Endothelial cell (in vitro differentiated cells): ENCODE results near the gene AFMID. TPM values are rescaled to one million over a fixed set of nuclear protein-coding genes. Genes with fewer than 3 reads are reported as not detected.

Experiments
- DNase-seq: peaks from one replicate; pipeline ENCODE4 v3.0.0; 2021; ENCODE audit warnings: low spot score
- H3K27ac Mint-ChIP-seq: one replicate; pipeline ENCODE4 v1.8.0; 2021; ENCODE audit warnings: mixed read lengths, inconsistent platforms; ENCODE audit not compliant: unreplicated experiment
- H3K27me3 Mint-ChIP-seq: one replicate; pipeline ENCODE4 v1.8.0; 2021; ENCODE audit warnings: mild to moderate bottlenecking, moderate library complexity, mixed read lengths, inconsistent platforms; ENCODE audit not compliant: unreplicated experiment
- H3K36me3 Mint-ChIP-seq: one replicate; pipeline ENCODE4 v1.8.0; 2021; ENCODE audit warnings: mild to moderate bottlenecking, low read depth, mixed read lengths, inconsistent platforms; ENCODE audit not compliant: unreplicated experiment
- H3K4me1 Mint-ChIP-seq: one replicate; pipeline ENCODE4 v1.8.0; 2021; ENCODE audit warnings: mild to moderate bottlenecking, mixed read lengths, inconsistent platforms; ENCODE audit not compliant: unreplicated experiment
- H3K4me3 Mint-ChIP-seq: one replicate; pipeline ENCODE4 v1.8.0; 2021; ENCODE audit warnings: mild to moderate bottlenecking, mixed read lengths, inconsistent platforms; ENCODE audit not compliant: unreplicated experiment
- H3K9me3 Mint-ChIP-seq: one replicate; pipeline ENCODE4 v1.8.0; 2021; ENCODE audit warnings: mixed read lengths, inconsistent platforms; ENCODE audit not compliant: unreplicated experiment
- CTCF ChIP-seq: fragments of 200-600 bp; sonication (generic); IDR thresholded peaks from one replicate; pipeline ENCODE4 v1.5.0; 2021; ENCODE audit warnings: antibody characterized with exemption; ENCODE audit not compliant: unreplicated experiment
- total RNA-seq: library from RNA; stranded (reverse); fragmentation: NEBNext Ultra II Directional; extraction: Animal tissue kit (Norgen Biotek cat#: 25700); gene quantifications from one replicate; pipeline ENCODE4 v1.2.1, GENCODE V29; 2021; ENCODE audit not compliant: unreplicated experiment

Gene AFMID
- total RNA-seq, 1 donor from 2014 or later = 135 TPM

- H3K4me1 Mint-ChIP-seq = peaks cover 28% of the 10 kb centered on the region
- TF ChIP-seq CTCF = no peak
- H3K9me3 Mint-ChIP-seq = no peaks in the 10 kb centered on the region
- peaks cover 7% of the 10 kb centered on the region for H3K27me3 Mint-ChIP-seq
- no peak for DNase-seq
- H3K27ac Mint-ChIP-seq = peak overlapping the region; percentile 57
- H3K4me3 Mint-ChIP-seq = peak overlapping the region; percentile 25
- H3K36me3 Mint-ChIP-seq = peaks cover 17% of the 10 kb centered on the region
These were observed 61.1 kb downstream of the AFMID start for GRCh38 chr17:78248051-78248914.

- Mint-ChIP-seq H3K4me1 (peaks cover 31% of the 10 kb centered on the region), H3K27me3 (peaks cover 9% of the 10 kb centered on the region), H3K27ac (no peak overlapping the region), H3K36me3 (peaks cover 16% of the 10 kb centered on the region), H3K9me3 (no peaks in the 10 kb centered on the region), H3K4me3 (no peak overlapping the region)
- TF ChIP-seq CTCF = no peak
- DNase-seq = no peak
These were observed 62.1 kb downstream of the AFMID start for GRCh38 chr17:78249074-78249817.

- no peak overlapping the region for H3K4me3 Mint-ChIP-seq
- H3K4me1 Mint-ChIP-seq = peaks cover 35% of the 10 kb centered on the region
- DNase-seq = no peak
- H3K27me3 Mint-ChIP-seq = peaks cover 13% of the 10 kb centered on the region
- no peaks in the 10 kb centered on the region for H3K9me3 Mint-ChIP-seq
- no peak overlapping the region for H3K27ac Mint-ChIP-seq
- no peak for TF ChIP-seq CTCF
- H3K36me3 Mint-ChIP-seq = peaks cover 12% of the 10 kb centered on the region
These were observed 63.0 kb downstream of the AFMID start for GRCh38 chr17:78249818-78250806.

- Mint-ChIP-seq H3K4me3 (no peak overlapping the region), H3K9me3 (no peaks in the 10 kb centered on the region), H3K4me1 (peaks cover 43% of the 10 kb centered on the region), H3K36me3 (peaks cover 7% of the 10 kb centered on the region), H3K27me3 (peaks cover 19% of the 10 kb centered on the region), H3K27ac (no peak overlapping the region)
- peak; percentile 96 for DNase-seq
- TF ChIP-seq CTCF = peak; percentile 98
These were observed 64.0 kb downstream of the AFMID start for GRCh38 chr17:78250891-78251772.
